Measurements from ENCODE around the gene ADPRS.

Gene ADPRS

GRCh38 chr1:36091141-36091540, 2.4 kb downstream of the ADPRS start:
- TF ChIP-seq FOXP2 (optimal IDR thresholded peaks at IDR 0.05; ENCODE audit: borderline replicate concordance, extremely low read depth, extremely low read length, insufficient read depth) (no peak), SIN3A (IDR thresholded peaks at IDR 0.05; ENCODE audit: borderline replicate concordance, insufficient read depth, low read length) (no peak), TAF1 (IDR thresholded peaks at IDR 0.05; ENCODE audit: borderline replicate concordance, insufficient read depth, low read length) (no peak)

- TF ChIP-seq POLR2AphosphoS5 (IDR thresholded peaks at IDR 0.05; ENCODE audit: low read depth, low read length): no peak
- TF ChIP-seq TAF1 (IDR thresholded peaks at IDR 0.05; ENCODE audit: borderline replicate concordance, insufficient read depth, low read length): no peak
- TF ChIP-seq FOXP2 (optimal IDR thresholded peaks at IDR 0.05; ENCODE audit: borderline replicate concordance, extremely low read depth, extremely low read length, insufficient read depth): no peak
- TF ChIP-seq SIN3A (IDR thresholded peaks at IDR 0.05; ENCODE audit: borderline replicate concordance, insufficient read depth, low read length): no peak
- TF ChIP-seq REST (IDR thresholded peaks at IDR 0.05; ENCODE audit: insufficient read depth in 1 of 2, low read depth in 2 of 2, low read length in 2 of 2): no peak
These were observed 3.0 kb downstream of the ADPRS start for GRCh38 chr1:36091698-36092097.

GRCh38 chr1:36092166-36092797, 3.6 kb downstream of the ADPRS start:
- TF ChIP-seq TAF1 (IDR thresholded peaks at IDR 0.05; ENCODE audit: borderline replicate concordance, insufficient read depth, low read length) (no peak), SIN3A (IDR thresholded peaks at IDR 0.05; ENCODE audit: borderline replicate concordance, insufficient read depth, low read length) (no peak), POLR2AphosphoS5 (IDR thresholded peaks at IDR 0.05; ENCODE audit: low read depth, low read length) (no peak), REST (IDR thresholded peaks at IDR 0.05; ENCODE audit: insufficient read depth in 1 of 2, low read depth in 2 of 2, low read length in 2 of 2) (no peak), FOXP2 (optimal IDR thresholded peaks at IDR 0.05; ENCODE audit: borderline replicate concordance, extremely low read depth, extremely low read length, insufficient read depth) (no peak)

GRCh38 chr1:36092798-36093185, 4.1 kb downstream of the ADPRS start:
- no peak for TF ChIP-seq REST (IDR thresholded peaks at IDR 0.05; ENCODE audit: insufficient read depth in 1 of 2, low read depth in 2 of 2, low read length in 2 of 2)
- TF ChIP-seq POLR2AphosphoS5 (IDR thresholded peaks at IDR 0.05; ENCODE audit: low read depth, low read length): no peak

GRCh38 chr1:36093226-36093625, 4.5 kb downstream of the ADPRS start:
- no peak for TF ChIP-seq FOXP2 (optimal IDR thresholded peaks at IDR 0.05; ENCODE audit: borderline replicate concordance, extremely low read depth, extremely low read length, insufficient read depth)

GRCh38 chr1:36093929-36094328, 5.2 kb downstream of the ADPRS start:
- TF ChIP-seq TAF1 (IDR thresholded peaks at IDR 0.05; ENCODE audit: borderline replicate concordance, insufficient read depth, low read length): no peak
- no peak for TF ChIP-seq FOXP2 (optimal IDR thresholded peaks at IDR 0.05; ENCODE audit: borderline replicate concordance, extremely low read depth, extremely low read length, insufficient read depth)
- TF ChIP-seq POLR2AphosphoS5 (IDR thresholded peaks at IDR 0.05; ENCODE audit: low read depth, low read length): no peak
- TF ChIP-seq SIN3A (IDR thresholded peaks at IDR 0.05; ENCODE audit: borderline replicate concordance, insufficient read depth, low read length): no peak
- TF ChIP-seq REST (IDR thresholded peaks at IDR 0.05; ENCODE audit: insufficient read depth in 1 of 2, low read depth in 2 of 2, low read length in 2 of 2): no peak
